Tibial artery (tissue), 4 donors: ENCODE results near the gene SORCS2.

ENCODE experiments used
- DNase-seq, 2 donors: peaks; one replicate each; pipeline ENCODE4 v3.0.0-alpha.2; 2019
- H3K27ac ChIP-seq, 2 donors: fragments of 200-600 bp; sonication (generic) in 1 of 2; 1 replicate in 1 of 2; 2 replicates in 1 of 2; pipeline ENCODE4 v1.5.1; 2018 to 2019; ENCODE audit warnings: mild to moderate bottlenecking in 1 of 2
- H3K27me3 ChIP-seq, 2 donors: fragments of 200-600 bp; sonication (generic) in 1 of 2; one replicate each; pipeline versions ENCODE4 v1.5.1 to v1.6.0; 2016 to 2019
- H3K36me3 ChIP-seq, 3 donors: fragments of 200-600 bp; sonication (generic) in 2 of 3; one replicate each; pipeline ENCODE4 v1.5.1; 2016 to 2019; ENCODE audit warnings: mild to moderate bottlenecking in 2 of 3
- H3K4me1 ChIP-seq, 4 donors: fragments of 200-600 bp; sonication (generic) in 2 of 4; 1 replicate in 3 of 4; 2 replicates in 1 of 4; pipeline ENCODE4 v1.5.1; 2016 to 2019
- H3K4me3 ChIP-seq, 2 donors: fragments of 200-600 bp; sonication (generic) in 1 of 2; 1 replicate in 1 of 2; 2 replicates in 1 of 2; pipeline ENCODE4 v1.5.1; 2018 to 2019; ENCODE audit warnings: mild to moderate bottlenecking in 2 of 2
- H3K9me3 ChIP-seq, 3 donors: fragments of 200-600 bp; sonication (generic) in 1 of 3; one replicate each; pipeline ENCODE4 v1.5.1; 2016 to 2019
- intact Hi-C: fragments of 100-400 bp; cut with DNase I; formaldehyde crosslinking; loops from one replicate; pipeline ENCODE4 v1.15.0; 2023; ENCODE audit warnings: low total_unique reads
- TF ChIP-seq, protein P1 (sequence below), 2 experiments: fragments of 200-600 bp in 1 of 2; fragments of 450-650 bp in 1 of 2; IDR thresholded peaks; one replicate each; pipeline ENCODE4 v1.5.1; 2017 to 2019; ENCODE audit warnings: antibody characterized with exemption in 2 of 2, mild to moderate bottlenecking in 1 of 2, moderate library complexity in 1 of 2

The SORCS2 gene

GRCh38 chr4:7491915-7492314 lies 299.6 kb downstream of the SORCS2 start:
- TF ChIP-seq, protein P1, sequence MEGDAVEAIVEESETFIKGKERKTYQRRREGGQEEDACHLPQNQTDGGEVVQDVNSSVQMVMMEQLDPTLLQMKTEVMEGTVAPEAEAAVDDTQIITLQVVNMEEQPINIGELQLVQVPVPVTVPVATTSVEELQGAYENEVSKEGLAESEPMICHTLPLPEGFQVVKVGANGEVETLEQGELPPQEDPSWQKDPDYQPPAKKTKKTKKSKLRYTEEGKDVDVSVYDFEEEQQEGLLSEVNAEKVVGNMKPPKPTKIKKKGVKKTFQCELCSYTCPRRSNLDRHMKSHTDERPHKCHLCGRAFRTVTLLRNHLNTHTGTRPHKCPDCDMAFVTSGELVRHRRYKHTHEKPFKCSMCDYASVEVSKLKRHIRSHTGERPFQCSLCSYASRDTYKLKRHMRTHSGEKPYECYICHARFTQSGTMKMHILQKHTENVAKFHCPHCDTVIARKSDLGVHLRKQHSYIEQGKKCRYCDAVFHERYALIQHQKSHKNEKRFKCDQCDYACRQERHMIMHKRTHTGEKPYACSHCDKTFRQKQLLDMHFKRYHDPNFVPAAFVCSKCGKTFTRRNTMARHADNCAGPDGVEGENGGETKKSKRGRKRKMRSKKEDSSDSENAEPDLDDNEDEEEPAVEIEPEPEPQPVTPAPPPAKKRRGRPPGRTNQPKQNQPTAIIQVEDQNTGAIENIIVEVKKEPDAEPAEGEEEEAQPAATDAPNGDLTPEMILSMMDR (IDR thresholded peaks at IDR 0.05) = no peak
- H3K4me1 ChIP-seq = no peaks in the 10 kb centered on the region
- no peaks in the 10 kb centered on the region for H3K27me3 ChIP-seq
- intact Hi-C loops = no loop called here
- DNase-seq = no peak
- H3K27ac ChIP-seq = no peak overlapping the region
- no peak overlapping the region for H3K4me3 ChIP-seq
- H3K36me3 ChIP-seq = no peaks in the 10 kb centered on the region
- H3K9me3 ChIP-seq = peaks cover 0 to 6% (median 0%) of the 10 kb centered on the region in 3 donors

DNA sequence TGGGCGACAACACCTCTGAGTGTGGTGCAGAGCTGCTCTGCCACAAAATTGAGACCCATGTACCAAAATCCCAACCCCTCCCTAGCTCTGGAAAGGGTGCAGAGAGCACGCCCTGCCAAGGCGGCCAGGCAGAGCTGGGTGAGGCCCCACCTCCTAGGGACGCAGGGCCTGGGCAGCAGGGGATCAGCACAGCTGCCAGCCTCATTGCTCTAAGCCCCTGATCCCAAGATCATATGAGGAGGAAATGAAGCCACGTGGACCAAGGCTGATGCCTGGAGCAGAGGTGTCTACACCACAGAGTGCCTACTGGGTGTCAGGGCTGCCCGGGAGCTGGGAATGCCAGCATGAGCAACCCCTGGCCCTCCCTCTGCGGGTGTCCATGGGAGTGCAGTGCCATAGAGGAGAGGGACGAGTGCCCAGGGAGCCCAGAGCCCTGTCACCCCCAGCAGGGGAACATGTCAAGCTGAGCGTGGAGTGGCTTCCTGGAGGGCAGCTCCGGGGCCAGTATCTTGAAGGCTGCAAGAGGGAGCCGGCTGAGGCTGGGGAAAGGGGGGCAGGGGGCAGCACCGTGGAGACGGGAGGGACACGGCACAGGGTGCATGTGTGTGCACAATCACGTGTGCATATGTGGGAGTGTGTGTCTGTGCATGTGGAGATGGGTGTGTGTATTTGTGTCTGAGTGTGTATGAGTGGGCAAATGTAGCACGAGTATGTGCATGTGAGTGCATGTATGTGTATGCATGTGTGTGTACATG lies 306.3 kb downstream of the SORCS2 start:
- no peaks in the 10 kb centered on the region for H3K4me1 ChIP-seq
- TF ChIP-seq, protein P1 (IDR thresholded peaks at IDR 0.05) = no peak
- no peak overlapping the region for H3K27ac ChIP-seq
- H3K36me3 ChIP-seq = no peaks in the 10 kb centered on the region
- DNase-seq = no peak
- H3K4me3 ChIP-seq = no peak overlapping the region
- H3K27me3 ChIP-seq = peaks cover 0 to 10% of the 10 kb centered on the region in 2 donors
- no peaks in the 10 kb centered on the region for H3K9me3 ChIP-seq
- intact Hi-C loops = no loop called here

DNA sequence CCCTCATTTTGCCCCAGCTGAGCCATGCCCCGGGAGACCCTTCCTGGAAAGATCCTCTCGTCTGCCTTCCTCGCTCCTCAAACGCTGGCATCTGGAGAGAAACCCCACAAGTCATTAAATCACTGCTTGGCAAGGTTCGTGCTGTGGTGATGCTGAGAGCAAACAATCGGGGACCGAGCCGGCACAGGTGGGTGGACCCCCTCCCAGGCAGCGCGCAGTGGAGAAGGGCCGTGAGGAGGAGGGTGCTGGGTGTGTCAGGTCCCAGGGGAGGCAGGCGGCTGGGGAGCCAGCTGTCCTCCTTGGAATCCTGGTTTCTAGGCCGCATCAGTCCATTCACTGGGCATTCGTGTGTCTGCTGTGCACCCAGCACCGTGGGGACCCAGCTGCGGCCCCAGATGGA lies 307.3 kb downstream of the SORCS2 start:
- TF ChIP-seq, protein P1 (IDR thresholded peaks at IDR 0.05) = no peak
- H3K36me3 ChIP-seq = no peaks in the 10 kb centered on the region
- intact Hi-C loops = no loop called here
- no peak overlapping the region for H3K27ac ChIP-seq
- H3K4me3 ChIP-seq = no peak overlapping the region
- no peak for DNase-seq
- H3K9me3 ChIP-seq = no peaks in the 10 kb centered on the region
- H3K27me3 ChIP-seq = peaks cover 0 to 10% of the 10 kb centered on the region in 2 donors
- H3K4me1 ChIP-seq = no peaks in the 10 kb centered on the region

DNA sequence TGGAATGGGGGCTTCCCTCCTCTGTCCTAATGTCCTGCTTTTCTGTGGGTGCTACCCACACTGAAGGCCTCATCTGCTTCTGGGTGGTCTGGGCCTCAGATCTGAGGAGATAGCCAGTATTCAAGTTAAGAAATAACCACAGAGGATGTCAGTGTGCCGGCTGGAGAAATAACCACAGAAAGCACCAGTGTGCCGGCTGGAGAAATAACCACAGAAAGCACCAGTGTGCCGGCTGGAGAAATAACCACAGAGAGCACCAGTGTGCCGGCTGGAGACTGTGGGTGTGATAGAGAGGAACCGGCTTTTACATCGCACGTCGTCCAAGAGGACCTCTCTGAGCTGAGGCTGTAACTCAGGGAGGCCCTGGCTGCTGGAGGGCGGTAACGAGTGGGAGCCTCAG lies 308.1 kb downstream of the SORCS2 start:
- intact Hi-C loops = no loop called here
- DNase-seq = no peak
- Histone ChIP-seq H3K4me3 (no peak overlapping the region), H3K36me3 (no peaks in the 10 kb centered on the region), H3K4me1 (no peaks in the 10 kb centered on the region), H3K27me3 (peaks cover 0 to 10% of the 10 kb centered on the region in 2 donors), H3K9me3 (no peaks in the 10 kb centered on the region), H3K27ac (no peak overlapping the region)
- TF ChIP-seq, protein P1 (IDR thresholded peaks at IDR 0.05) = no peak

- H3K4me1 ChIP-seq = no peaks in the 10 kb centered on the region
- intact Hi-C loops = no loop called here
- H3K36me3 ChIP-seq = no peaks in the 10 kb centered on the region
- H3K27me3 ChIP-seq = peaks cover 0 to 10% of the 10 kb centered on the region in 2 donors
- no peak overlapping the region for H3K4me3 ChIP-seq
- H3K27ac ChIP-seq = no peak overlapping the region
- DNase-seq = no peak
- TF ChIP-seq, protein P1 (IDR thresholded peaks at IDR 0.05) = no peak
- H3K9me3 ChIP-seq = no peaks in the 10 kb centered on the region
Observed at GRCh38 chr4:7501314-7501713, 309.0 kb downstream of the SORCS2 start.
